ENCODE measurements around the gene SLX1B.
"Not testable (repeated sequence)": the region's sequence is repeated elsewhere in the genome, so short reads cannot be mapped to it uniquely, and the experiment has no call there.

The SLX1B gene

DNA sequence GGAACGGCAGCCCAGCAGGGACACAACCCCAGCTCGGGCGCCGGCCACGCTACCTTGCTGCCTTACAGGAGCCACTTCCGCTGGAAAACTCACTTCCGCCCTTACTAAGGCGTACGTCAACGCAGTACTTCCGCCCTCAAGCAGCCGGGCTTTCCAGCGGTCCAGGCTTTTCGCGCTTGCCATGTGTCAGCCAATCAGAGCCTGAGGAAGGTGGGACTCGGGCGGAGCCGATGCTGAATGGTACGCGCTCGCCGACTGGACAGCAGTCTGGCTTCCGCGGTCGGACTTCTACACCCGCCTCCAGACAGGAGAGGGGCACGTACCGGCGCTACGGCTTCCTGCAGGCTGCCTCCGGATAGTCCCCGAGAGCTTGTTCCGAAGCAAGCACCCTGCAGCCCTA, at the start of gene SLX1B, which contains the start of gene BOLA2:
Gene SLX1B, plus strand, starts transcription at position 265 of the 400 bp plus-strand sequence.
Gene BOLA2, minus strand, starts transcription at position 83 of the 400 bp plus-strand sequence. CDS start 98 bp downstream, outside the sequence.
- not testable (repeated sequence) for H3K4me3 ChIP-seq (ENCODE audit: low read depth, low read length)

DNA sequence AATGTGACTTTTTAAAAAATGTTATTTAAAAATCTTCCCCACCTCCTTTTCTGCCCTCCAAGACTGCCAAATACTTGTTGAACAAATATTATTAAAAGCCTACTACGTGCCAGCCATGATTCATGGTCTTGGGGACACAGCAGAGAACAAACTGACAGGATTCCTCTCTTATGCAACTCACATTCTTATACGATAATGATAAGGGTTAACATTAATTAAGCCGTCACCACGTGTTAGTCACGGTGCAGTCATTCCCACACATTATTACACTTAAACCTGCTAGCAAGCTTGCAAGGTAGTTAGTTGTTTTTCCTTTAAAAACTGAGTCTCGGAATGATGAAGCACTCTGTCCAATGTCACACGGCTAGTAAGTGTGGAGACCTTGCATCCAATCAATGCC, 49.1 kb upstream of the SLX1B start:
- H3K4me3 ChIP-seq (ENCODE audit: low read depth, low read length), result not testable (repeated sequence)

More for the DNA sequence above, at the start of gene SLX1B, which contains the start of gene BOLA2:
- not testable (repeated sequence) for DNase-seq (ENCODE audit: low read depth)

DNA sequence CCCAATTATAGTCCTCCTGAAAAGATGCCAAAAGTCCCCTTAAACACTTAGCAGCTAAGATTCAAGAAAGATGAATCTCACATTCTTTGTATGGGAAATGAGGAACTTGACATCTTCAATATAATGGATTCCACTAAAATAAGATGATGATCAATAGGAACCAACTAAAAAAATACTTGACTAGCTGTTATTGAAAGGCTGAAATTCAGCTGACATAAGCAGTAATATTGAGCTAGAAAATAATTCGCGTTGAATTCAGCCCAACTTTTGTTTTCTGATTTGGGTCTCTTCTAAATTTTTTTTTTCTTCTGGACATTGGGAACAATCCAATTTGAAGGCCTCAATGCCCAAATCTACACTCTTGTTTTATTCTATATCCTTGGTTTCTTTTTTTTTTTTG, 30.7 kb upstream of the SLX1B start:
- H3K4me3 ChIP-seq (ENCODE audit: low read depth, low read length); DNase-seq (ENCODE audit: low read depth): not testable (repeated sequence)

More for the DNA sequence above, 49.1 kb upstream of the SLX1B start:
- peak; percentile 28 for DNase-seq (ENCODE audit: low read depth)

DNA sequence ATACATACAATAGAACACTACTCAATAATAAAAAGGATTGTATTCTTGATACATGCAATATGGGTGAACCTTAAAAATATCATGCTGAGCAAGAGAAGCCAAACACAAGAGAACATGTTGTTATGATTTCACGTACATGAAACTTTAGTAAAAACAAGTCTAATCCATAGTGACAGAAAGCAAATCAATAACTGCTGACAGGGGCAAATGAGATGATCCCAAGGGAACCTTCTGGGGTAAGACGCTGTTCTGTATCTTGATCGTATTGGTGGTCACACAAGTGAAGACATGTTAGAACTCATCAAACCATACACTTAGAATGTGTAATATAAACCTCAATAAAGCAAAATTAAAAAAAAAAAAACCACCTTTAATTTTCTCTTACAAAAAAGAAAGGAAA, 28.9 kb upstream of the SLX1B start:
- not testable (repeated sequence) for DNase-seq (ENCODE audit: low read depth)

DNA sequence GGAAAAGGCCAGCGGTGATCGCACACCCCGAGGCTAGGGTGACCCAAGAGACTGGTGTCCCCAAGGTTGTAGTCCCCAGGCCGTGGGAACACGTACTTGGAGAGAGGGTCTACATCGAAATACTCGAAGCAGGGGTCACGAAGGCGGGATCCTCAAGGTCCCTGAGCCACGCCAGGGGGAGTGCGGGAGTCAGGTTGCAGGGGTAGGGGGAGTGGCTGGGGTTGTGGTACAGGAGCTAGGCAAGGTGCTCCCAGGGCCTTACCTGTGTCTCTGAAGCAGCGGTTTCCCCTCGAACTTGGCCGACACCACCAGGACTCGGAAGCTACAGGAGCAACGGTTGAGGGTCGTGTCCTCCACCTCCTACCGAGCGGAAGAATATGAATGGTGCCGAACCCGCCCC, 579 bp upstream of the SLX1B start:
- H3K4me3 ChIP-seq (ENCODE audit: low read depth, low read length); DNase-seq (ENCODE audit: low read depth): not testable (repeated sequence)

More for the DNA sequence above, 28.9 kb upstream of the SLX1B start:
- H3K4me3 ChIP-seq (ENCODE audit: low read depth, low read length), result not testable (repeated sequence)

DNA sequence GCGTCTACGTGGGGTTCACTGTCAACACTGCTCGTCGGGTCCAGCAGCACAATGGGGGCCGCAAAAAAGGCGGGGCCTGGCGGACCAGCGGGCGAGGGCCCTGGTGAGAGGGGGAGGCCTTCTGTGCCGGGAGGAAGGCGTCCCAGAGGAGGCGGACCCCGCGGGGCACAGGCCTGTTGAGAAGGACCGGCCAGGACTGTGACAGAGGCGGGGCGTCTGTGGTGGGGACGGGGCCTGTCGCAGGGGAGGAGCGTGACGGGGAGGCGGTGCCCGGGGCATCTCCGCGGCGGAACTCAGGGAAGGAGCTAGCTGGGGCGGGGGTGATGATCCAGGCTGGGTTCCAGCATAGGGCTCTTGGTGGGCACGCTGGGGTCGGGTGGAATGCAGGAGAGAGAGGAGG, 495 bp downstream of the SLX1B start:
- not testable (repeated sequence) for H3K4me3 ChIP-seq (ENCODE audit: low read depth, low read length); DNase-seq (ENCODE audit: low read depth)

DNA sequence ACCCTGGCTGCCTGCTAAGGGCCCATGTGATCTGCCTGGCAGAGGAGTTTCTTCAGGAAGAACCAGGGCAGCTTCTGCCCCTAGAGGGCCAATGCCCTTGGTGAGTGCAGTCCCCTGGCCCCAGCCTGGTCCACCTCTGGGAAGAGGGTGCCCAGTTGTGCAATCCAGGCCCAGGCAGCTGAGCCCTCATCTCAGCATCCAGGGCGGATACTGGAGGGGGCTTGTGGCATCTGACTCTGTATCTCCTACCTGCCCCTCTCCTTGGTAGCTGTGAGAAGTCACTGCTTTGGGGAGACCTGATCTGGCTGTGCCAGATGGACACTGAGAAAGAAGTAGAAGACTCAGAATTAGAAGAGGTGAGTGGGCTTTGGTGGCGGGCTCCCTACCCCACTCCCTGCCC, 3.3 kb downstream of the SLX1B start:
- not testable (repeated sequence) for DNase-seq (ENCODE audit: low read depth); H3K4me3 ChIP-seq (ENCODE audit: low read depth, low read length)

DNA sequence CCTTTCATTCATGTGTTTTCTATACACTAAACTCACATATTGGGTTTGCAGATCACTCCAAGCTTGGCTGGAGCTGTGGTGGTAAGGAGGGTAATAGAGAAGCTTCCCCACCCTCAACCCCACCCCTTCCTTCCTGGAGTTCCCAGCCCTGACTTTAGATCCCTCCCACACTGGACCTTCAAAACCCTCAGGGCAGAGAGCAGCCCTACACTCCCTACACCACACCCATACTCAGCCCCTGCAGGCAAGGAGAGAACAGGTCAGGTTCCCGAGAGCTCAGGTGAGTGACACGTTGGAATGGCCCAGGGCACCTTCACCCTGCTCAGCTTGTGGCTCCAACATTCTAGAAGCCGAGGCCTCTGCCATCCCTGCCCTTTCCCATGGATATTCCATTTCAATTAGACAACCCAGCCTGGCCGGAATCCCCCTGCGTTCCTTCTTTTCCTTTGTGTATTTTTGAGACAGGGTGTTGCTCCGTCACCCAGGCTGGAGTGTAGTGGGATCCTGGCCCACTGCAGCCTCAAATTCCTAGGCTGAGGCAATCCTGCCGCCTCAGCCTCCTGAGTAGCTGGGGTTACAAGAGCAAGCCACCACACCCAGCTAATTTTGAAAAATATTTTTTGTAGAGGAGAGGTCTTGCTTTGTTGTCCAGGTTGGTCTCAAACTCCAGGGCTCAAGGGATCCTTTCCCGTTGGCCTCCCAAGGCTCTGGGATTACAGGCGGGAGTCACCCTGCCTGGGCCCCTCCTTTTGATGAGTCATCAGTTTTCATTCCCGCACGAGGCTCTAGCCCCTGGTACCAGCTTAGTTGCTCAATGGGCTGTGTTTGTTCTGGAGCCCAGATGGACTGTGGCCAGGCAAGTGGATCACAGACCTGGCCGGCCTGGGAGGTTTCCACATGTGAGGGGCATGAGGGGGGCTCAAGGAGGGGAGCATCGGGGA, 5.6 kb downstream of the SLX1B start, which contains the start of gene SULT1A4:
Gene SULT1A4, plus strand, starts transcription at position 208 of the 941 bp plus-strand sequence. CDS start 1,473 bp downstream, outside the sequence.
- H3K4me3 ChIP-seq (ENCODE audit: low read depth, low read length), result not testable (repeated sequence)

DNA sequence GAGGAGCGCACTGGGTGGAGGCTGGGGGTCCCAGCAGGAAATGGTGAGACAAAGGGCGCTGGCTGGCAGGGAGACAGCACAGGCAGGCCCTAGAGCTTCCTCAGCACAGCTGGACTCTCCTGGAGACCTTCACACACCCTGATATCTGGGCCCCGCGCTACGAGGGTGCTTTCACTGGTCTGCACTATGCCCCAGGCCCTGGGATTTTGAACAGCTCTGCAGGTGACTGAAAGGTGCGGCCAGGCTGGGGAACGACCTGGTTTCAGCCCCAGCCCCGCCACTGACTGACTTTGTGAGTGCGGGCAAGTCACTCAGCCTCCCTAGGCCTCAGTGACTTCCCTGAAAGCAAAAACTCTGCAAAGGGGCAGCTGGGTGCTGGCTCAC, 6.3 kb downstream of the SLX1B start:
- not testable (repeated sequence) for H3K4me3 ChIP-seq (ENCODE audit: low read depth, low read length); DNase-seq (ENCODE audit: low read depth)

More for the DNA sequence above, 5.6 kb downstream of the SLX1B start, which contains the start of gene SULT1A4:
- not testable (repeated sequence) for DNase-seq (ENCODE audit: low read depth)

DNA sequence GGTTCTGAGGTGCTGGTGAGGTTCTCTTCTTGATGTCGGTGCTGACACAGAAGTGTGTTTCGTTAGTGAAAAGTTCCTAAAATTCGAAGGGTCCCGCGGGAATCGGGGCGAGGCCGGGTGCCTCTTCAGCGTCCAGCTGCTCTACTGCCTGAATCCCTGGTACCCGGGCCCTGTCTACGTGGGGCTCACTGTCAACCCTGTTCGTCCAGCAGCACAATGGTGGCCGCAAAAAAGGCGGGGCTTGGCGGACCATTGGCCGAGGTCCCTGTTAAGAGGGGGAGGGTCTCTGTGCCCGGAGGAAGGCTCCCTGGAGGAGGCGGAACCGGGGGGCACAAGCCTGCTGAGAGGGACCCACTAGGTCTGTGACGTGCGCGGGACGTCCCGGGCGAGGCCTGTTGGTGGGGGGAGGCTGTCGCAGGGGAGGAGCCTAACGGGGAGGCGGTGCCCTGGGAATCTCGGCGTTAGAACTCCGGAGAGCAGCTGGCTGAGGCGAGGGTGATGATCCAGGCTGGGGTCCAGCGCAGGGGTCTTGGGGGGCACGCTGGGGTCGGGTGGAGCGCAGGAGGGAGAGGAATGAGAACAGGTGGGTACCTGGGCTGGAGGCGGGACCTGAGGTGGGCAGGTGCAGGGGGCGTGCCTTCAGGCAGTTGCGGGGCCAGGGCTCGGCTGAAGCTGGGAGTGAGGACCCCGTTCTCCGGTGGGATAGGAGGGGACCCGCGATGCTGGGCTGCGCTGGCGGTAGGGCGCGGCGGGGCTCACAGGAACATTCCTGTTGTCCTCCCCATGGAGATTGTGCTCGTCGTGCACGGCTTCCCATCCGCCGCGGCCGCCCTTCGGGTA, 11.9 kb downstream of the SLX1B start:
- not testable (repeated sequence) for DNase-seq (ENCODE audit: low read depth); H3K4me3 ChIP-seq (ENCODE audit: low read depth, low read length)

DNA sequence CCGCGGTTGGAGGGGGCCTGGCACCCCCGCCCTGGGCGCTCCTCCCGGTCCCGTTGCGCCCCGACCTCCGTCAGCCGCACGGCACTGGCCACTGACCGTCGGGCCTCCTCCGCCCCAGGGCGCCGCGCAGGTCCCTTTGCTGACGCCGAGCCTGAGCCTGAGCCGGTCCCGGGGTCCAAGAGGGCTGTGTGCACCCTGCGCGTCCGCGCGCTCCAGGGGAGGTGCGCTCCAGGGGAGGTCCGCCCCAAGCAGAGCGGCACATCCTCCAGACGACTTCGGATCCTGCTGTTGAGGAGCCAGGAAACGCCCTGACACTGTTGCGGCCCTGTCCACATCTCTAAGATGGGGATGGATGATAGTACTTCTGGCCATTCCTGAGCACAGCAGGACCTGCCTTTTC, 12.6 kb downstream of the SLX1B start:
- not testable (repeated sequence) for H3K4me3 ChIP-seq (ENCODE audit: low read depth, low read length); DNase-seq (ENCODE audit: low read depth)

DNA sequence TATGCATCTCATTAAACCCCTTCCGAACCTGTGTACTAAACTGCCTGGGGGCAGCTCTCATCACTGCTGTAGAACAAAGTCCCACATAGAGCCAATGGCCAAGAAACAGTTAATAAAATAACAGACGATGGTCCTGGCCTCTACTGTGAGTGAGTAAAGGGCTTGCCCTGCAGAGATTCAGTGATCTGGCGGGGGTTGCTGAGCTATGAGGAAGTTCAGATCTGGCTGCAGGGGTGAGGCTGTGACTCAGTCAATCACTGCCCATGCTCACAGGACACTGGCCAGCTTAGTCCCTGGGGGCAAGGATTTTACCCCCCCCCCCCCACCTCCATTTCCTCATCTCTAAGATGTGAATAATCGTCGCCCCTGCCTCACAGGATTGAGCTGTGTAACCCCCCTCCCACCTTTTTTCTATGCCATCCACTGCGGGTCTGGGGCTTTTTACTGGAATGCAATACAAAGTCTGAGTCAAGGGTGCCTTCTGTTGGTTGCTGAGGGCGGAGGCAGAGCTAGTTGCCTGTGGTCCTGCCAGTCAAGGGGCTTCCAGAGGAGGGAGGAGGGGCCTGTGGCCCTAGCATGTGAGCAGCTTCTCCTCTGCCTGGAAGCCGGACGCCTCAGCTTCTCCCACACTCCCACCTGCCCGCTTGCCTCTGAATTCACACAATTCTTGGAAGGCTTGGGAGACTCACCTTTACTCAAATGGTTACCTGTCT, 13.5 kb downstream of the SLX1B start:
- H3K4me3 ChIP-seq (ENCODE audit: low read depth, low read length); DNase-seq (ENCODE audit: low read depth): not testable (repeated sequence)

DNA sequence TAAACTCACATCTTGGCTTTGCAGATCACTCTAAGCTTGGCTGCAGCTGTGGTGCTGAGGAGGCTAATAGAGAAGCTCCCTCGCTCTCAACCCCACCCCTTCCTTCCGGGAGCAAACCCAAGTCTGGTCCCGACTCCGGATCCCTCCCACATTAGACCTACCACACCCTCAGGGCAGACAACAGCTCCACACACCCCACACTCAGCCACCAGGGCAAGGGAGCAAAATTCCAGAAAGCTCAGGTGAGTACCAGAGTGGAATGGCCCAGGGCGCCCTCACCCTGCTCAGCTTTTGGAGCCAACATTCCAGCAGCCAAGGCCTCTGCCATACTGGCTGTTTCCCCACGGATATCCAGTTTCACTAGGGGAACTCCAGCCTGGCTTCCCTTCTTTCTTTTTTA, 15.3 kb downstream of the SLX1B start:
- H3K4me3 ChIP-seq (ENCODE audit: low read depth, low read length); DNase-seq (ENCODE audit: low read depth): not testable (repeated sequence)

DNA sequence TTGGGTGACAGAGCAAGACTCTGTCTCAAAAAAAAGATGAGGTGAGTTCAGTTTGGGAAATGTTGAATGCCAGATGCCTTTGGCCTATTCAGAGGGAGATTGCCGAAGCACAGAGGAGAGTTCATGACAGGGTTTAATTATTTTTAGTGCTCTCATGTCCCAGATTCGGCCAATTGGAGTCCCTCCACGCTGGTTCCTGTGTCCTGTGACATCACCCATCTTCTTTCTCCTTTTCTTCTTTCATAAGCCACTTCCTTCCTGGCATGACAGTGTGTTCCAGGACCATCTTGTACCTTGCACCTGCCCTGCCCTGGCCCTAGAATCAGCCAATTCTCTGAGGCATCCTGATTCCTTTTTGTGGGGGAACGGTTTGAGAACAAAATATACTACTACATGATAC, 17.7 kb downstream of the SLX1B start:
- DNase-seq (ENCODE audit: low read depth); H3K4me3 ChIP-seq (ENCODE audit: low read depth, low read length): not testable (repeated sequence)

DNA sequence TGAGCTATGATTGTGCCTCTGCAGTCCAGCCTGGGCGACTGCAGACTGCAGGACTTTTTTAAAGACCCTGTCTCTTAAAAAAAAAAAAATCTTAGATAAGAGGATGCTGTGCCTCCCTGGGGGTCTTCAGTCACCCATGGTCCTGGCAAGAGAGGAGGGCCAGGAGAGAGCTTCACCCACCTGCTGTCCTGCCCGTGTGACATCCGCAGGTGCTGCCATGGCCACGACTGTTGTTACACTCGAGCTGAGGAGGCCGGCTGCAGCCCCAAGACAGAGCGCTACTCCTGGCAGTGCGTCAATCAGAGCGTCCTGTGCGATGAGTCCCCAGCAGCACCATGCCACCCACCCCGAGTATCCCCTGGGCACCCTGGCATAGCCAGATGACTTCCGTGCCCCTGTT, 27.9 kb downstream of the SLX1B start:
- H3K4me3 ChIP-seq (ENCODE audit: low read depth, low read length); DNase-seq (ENCODE audit: low read depth): not testable (repeated sequence)

DNA sequence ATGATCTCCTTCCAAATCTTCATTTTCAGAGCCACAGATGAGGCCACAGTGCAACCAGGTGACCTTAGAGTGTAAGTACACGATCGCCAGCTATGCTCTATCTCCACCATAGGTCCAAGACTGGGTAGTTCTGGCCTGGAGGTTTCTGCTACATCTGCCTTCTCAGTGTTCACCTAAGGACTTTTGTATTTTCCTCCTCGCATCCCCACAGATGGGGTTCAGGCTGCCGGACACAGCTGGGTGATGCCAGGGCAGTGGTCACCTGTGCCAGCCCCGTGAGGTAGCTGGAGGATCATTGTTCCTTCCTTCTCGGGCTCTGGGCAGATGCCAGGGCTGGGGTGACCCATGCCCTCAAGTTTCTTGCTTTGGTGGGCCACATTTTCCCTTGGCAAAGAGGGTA, 52.0 kb downstream of the SLX1B start, which contains the start of gene NPIPB12:
Gene NPIPB12, minus strand, starts transcription at position 101 of the 400 bp plus-strand sequence.
- not testable (repeated sequence) for DNase-seq (ENCODE audit: low read depth); H3K4me3 ChIP-seq (ENCODE audit: low read depth, low read length)

Measured in choroid plexus epithelial cell (primary cell).